HepG2 (cell line): ENCODE data around the gene EIF5A. TPM values are rescaled to one million over a fixed set of nuclear protein-coding genes. Genes with fewer than 3 reads are reported as not detected.
A peak's percentile ranks its signal among the peaks of the same experiment; 100 is the strongest.

Source experiments
- ATAC-seq: fragments of 200-7000 bp; cut with Tn5 transposase; 3 replicates; pipeline ENCODE4 v1.9.1; 2020; ENCODE audit warnings: mild to moderate bottlenecking, moderate library complexity
- BruUV-seq: library from RNA; stranded (reverse); fragments of 400-500 nt; replicated peaks from 2 replicates; lab custom pipeline; 2021; lab: Mats Ljungman, UMichigan
- CTCF ChIA-PET: fragments of 300-600 bp; formaldehyde crosslinking; extraction: SDS; loops from one replicate; lab custom pipeline; 2021; ENCODE audit warnings: low total read pairs, inconsistent platforms, low intra/inter-chr PET ratio; lab: Yijun Ruan, JAX
- POLR2A ChIA-PET: fragments of 350-600 bp; sonication (Branson Sonifier 250); formaldehyde crosslinking; loops from one replicate; lab custom pipeline; 2020; ENCODE audit warnings: antibody characterized with exemption, inconsistent platforms; lab: Yijun Ruan, JAX
- DNase-seq: peaks from one replicate; pipeline ENCODE4 v3.0.0-alpha.2; 2015; ENCODE audit warnings: low spot score
- FAIRE-seq: peaks from 3 replicates; lab custom pipeline; 2011; peaks lifted over from hg19 to GRCh38; lab: Jason Lieb, UNC
- H2AFZ ChIP-seq: one replicate; pipeline ENCODE4 v1.6.1; 2011; ENCODE audit warnings: low read length, inconsistent platforms
- H3K27ac ChIP-seq: fragments of 300-600 bp; 3 replicates; pipeline ENCODE4 v1.8.0; 2011; ENCODE audit warnings: mixed run types, mild to moderate bottlenecking, mixed read lengths, low read length, inconsistent platforms; ENCODE audit not compliant: insufficient read depth; ENCODE audit errors: extremely low read length
- H3K27me3 ChIP-seq, 2 experiments: fragments of 200-600 bp in 1 of 2; 2 replicates in 1 of 2; 3 replicates in 1 of 2; pipeline versions ENCODE4 v1.6.0 to v1.8.0; 2011; ENCODE audit warnings: low read length in 2 of 2, mild to moderate bottlenecking in 2 of 2, moderate library complexity in 2 of 2, inconsistent platforms in 1 of 2; ENCODE audit not compliant: insufficient read depth in 2 of 2, control insufficient read depth in 1 of 2
- H3K36me3 ChIP-seq, 2 experiments: fragments of 200-600 bp in 1 of 2; replicated peaks in 1 of 2; 2 replicates in 1 of 2; 3 replicates in 1 of 2; pipeline versions ENCODE4 v1.5.1 to v1.8.0; 2011; ENCODE audit warnings: low read length in 2 of 2, inconsistent platforms in 1 of 2; ENCODE audit not compliant: insufficient read depth in 2 of 2, control insufficient read depth in 1 of 2
- H3K4me1 ChIP-seq: 2 replicates; pipeline ENCODE4 v1.5.1; 2012; ENCODE audit warnings: low read length, inconsistent platforms; ENCODE audit not compliant: insufficient read depth
- H3K4me2 ChIP-seq: 2 replicates; pipeline ENCODE4 v1.6.0; 2011; ENCODE audit warnings: low read depth, low read length, inconsistent platforms
- H3K4me3 ChIP-seq, 3 experiments: fragments of 200-600 bp in 1 of 3; sonication (generic), shearing (Covaris generic) in 1 of 3; replicated peaks in 1 of 3; 2 replicates each; pipeline ENCODE4 v1.5.1; 2011 to 2016; ENCODE audit warnings: low read length in 3 of 3, inconsistent platforms in 2 of 3, low read depth in 2 of 3, mild to moderate bottlenecking in 2 of 3, control low read depth in 1 of 3, mixed read lengths in 1 of 3; ENCODE audit not compliant: insufficient read depth in 1 of 3
- H3K79me2 ChIP-seq: one replicate; pipeline ENCODE4 v1.6.1; 2011; ENCODE audit warnings: low read length, inconsistent platforms; ENCODE audit not compliant: insufficient read depth
- H3K9ac ChIP-seq: 2 replicates; pipeline ENCODE4 v1.6.0; 2011; ENCODE audit warnings: mild to moderate bottlenecking, low read depth, low read length, inconsistent platforms; ENCODE audit not compliant: insufficient read depth
- H3K9me3 ChIP-seq: 2 replicates; pipeline ENCODE4 v1.5.1; 2012; ENCODE audit warnings: mild to moderate bottlenecking, low read length
- H4K20me1 ChIP-seq: 2 replicates; pipeline ENCODE4 v1.6.0; 2011; ENCODE audit warnings: inconsistent platforms, mild to moderate bottlenecking, low read length, moderate library complexity; ENCODE audit not compliant: insufficient read depth
- AGO1 ChIP-seq: fragments of 200-400 bp; formaldehyde crosslinking; IDR thresholded peaks from 2 replicates; pipeline ENCODE4 v1.6.1; 2017; ENCODE audit warnings: mild to moderate bottlenecking, low read depth, low read length, moderate library complexity; ENCODE audit not compliant: poor library complexity, severe bottlenecking
- ATAD3A ChIP-seq: sonication (generic); formaldehyde crosslinking; IDR thresholded peaks from 2 replicates; pipeline ENCODE4 v1.4.0; 2020; ENCODE audit warnings: missing genetic modification reagents
- CENPT ChIP-seq: sonication (generic); formaldehyde crosslinking; IDR thresholded peaks from 2 replicates; pipeline ENCODE4 v1.8.0; 2022; ENCODE audit warnings: low read depth, mild to moderate bottlenecking, moderate library complexity, missing genetic modification reagents
- EEA1 ChIP-seq: sonication (generic); formaldehyde crosslinking; IDR thresholded peaks from 2 replicates; pipeline ENCODE4 v1.5.1; 2020; ENCODE audit warnings: mild to moderate bottlenecking, missing genetic modification reagents, borderline replicate concordance
- FOSL1 ChIP-seq: sonication (generic); formaldehyde crosslinking; IDR thresholded peaks from 2 replicates; pipeline ENCODE4 v1.9.0; 2021; ENCODE audit warnings: missing genetic modification reagents, borderline replicate concordance
- GATAD1 ChIP-seq: IDR thresholded peaks from 2 replicates; pipeline ENCODE4 v1.6.1; 2016; ENCODE audit warnings: missing genetic modification reagents, missing compliant biosample characterization
- KDM3A ChIP-seq: IDR thresholded peaks from 2 replicates; pipeline ENCODE4 v1.6.1; 2018; ENCODE audit warnings: low read depth, missing compliant biosample characterization
- KDM5B ChIP-seq: sonication (generic); formaldehyde crosslinking; IDR thresholded peaks from 2 replicates; pipeline ENCODE4 v1.4.0; 2020; ENCODE audit warnings: missing genetic modification reagents, mild to moderate bottlenecking, borderline replicate concordance
- MEIS2 ChIP-seq: sonication (generic); formaldehyde crosslinking; IDR thresholded peaks from 2 replicates; pipeline ENCODE4 v1.9.0; 2021; ENCODE audit warnings: mild to moderate bottlenecking, missing genetic modification reagents
- MTF1 ChIP-seq: sonication (generic); formaldehyde crosslinking; IDR thresholded peaks from 2 replicates; pipeline ENCODE4 v1.5.0; 2020; ENCODE audit warnings: missing genetic modification reagents
- NAIF1 ChIP-seq: sonication (generic); formaldehyde crosslinking; IDR thresholded peaks from 2 replicates; pipeline ENCODE4 v1.5.0; 2020; ENCODE audit warnings: mild to moderate bottlenecking, missing genetic modification reagents, borderline replicate concordance
- ZC3H4 ChIP-seq: sonication (generic); formaldehyde crosslinking; IDR thresholded peaks from 2 replicates; pipeline ENCODE4 v1.4.0; 2020; ENCODE audit warnings: missing genetic modification reagents, borderline replicate concordance
- ZNF33B ChIP-seq: sonication (generic); formaldehyde crosslinking; IDR thresholded peaks from 2 replicates; pipeline ENCODE4 v1.5.1; 2020; ENCODE audit warnings: mild to moderate bottlenecking, missing genetic modification reagents
- ZNF44 ChIP-seq: sonication (generic); formaldehyde crosslinking; IDR thresholded peaks from 2 replicates; pipeline ENCODE4 v1.5.1; 2020; ENCODE audit warnings: mild to moderate bottlenecking, missing genetic modification reagents
- ZNF501 ChIP-seq: sonication (generic); formaldehyde crosslinking; IDR thresholded peaks from 2 replicates; pipeline ENCODE4 v1.5.1; 2020; ENCODE audit warnings: mild to moderate bottlenecking, moderate library complexity, missing genetic modification reagents
- ZNF773 ChIP-seq: sonication (generic); formaldehyde crosslinking; IDR thresholded peaks from 2 replicates; pipeline ENCODE4 v1.4.0; 2020; ENCODE audit warnings: missing genetic modification reagents, borderline replicate concordance
- ZSCAN22 ChIP-seq: sonication (generic); formaldehyde crosslinking; IDR thresholded peaks from 2 replicates; pipeline ENCODE4 v1.4.0; 2020; ENCODE audit warnings: mild to moderate bottlenecking, missing genetic modification reagents
- WGBS: methylation state at CpG from one replicate; pipeline ENCODE4 v1.1.6; 2017; ENCODE audit warnings: low lambda C conversion rate; 5-methylcytosine and 5-hydroxymethylcytosine counted together
- in situ Hi-C: cut with HindIII; loops from 2 replicates; pipeline ENCODE4 v1.10.0; 2017; ENCODE audit warnings: low pct_unique_long_range_greater_than_20kb; ENCODE audit not compliant: extremely low pct_ligation_motif_present
- intact Hi-C: fragments of 100-400 bp; cut with micrococcal nuclease; formaldehyde crosslinking; loops from one replicate; pipeline ENCODE4 v1.10.0; 2022; ENCODE audit not compliant: unreplicated experiment
- polyA plus RNA-seq, 8 experiments: library from polyadenylated mRNA; depleted of rRNA in 3 of 8; stranded (reverse) in 7 of 8; unstranded in 1 of 8; fragments of >200 nt; fragmentation: Illumina TruSeq in 4 of 8; extraction: Trizol in 4 of 8; gene quantifications; 2 replicates each; pipeline versions ENCODE4 v1.2.1 to v1.2.3, GENCODE V29; 2011 to 2016; ENCODE audit warnings: low read depth in 4 of 8, missing spikeins in 1 of 8, mixed read lengths in 1 of 8; ENCODE audit not compliant: insufficient read depth in 1 of 8
- total RNA-seq, 5 experiments: library from RNA; depleted of rRNA; stranded (reverse); fragments of >200 nt; fragmentation: Illumina TruSeq; extraction: Trizol; gene quantifications; 2 replicates each; pipeline ENCODE4 v1.2.3, GENCODE V29; 2016; ENCODE audit warnings: low read depth in 1 of 5
- TF ChIP-seq, protein P1 (sequence below): IDR thresholded peaks from 2 replicates; pipeline ENCODE4 v1.6.1; 2012; ENCODE audit warnings: low read length, improper control_type of control experiment
- TF ChIP-seq, protein P2 (sequence below): sonication (generic); formaldehyde crosslinking; IDR thresholded peaks from 2 replicates; pipeline ENCODE4 v1.5.1; 2020; ENCODE audit warnings: mild to moderate bottlenecking, missing genetic modification reagents, moderate library complexity
- TF ChIP-seq, protein P3 (sequence below): sonication (generic); formaldehyde crosslinking; IDR thresholded peaks from 2 replicates; pipeline ENCODE4 v1.5.0; 2020; ENCODE audit warnings: mild to moderate bottlenecking, missing genetic modification reagents, borderline replicate concordance

Gene EIF5A
- total and polyA plus RNA-seq, 2 of the 13 experiments (the other 11 are each of a cell fraction or from before 2014, with no cell fraction given) = 319 to 337 TPM

DNA sequence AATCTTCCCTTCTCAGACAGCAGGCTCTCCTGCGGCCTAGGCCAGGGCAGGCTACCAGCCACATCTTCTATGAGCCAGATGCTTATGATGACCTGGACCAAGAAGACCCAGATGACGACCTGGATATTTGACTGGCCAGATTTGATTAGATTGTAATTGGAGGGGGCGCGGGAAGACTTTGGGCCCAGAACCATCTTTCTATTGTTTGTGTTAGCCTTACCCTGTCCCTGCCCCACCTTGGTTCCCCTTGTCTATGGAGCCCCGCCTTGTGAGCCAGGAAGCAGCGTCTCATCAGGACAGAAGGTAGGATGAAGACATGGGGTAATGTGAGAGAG is 47.9 kb upstream of the EIF5A start:
- DNase-seq = no peak
- H3K79me2 ChIP-seq = peaks cover 2% of the 10 kb centered on the region
- H3K9me3 ChIP-seq = no peaks in the 10 kb centered on the region
- H3K4me3 ChIP-seq = peak overlapping the region in 1 of 3 experiments; percentile 50; a peak in 2 of 6 replicates
- intact Hi-C loops = no loop called here
- ChIA-PET POLR2A (interaction anchor here (0.6 to 3.5 kb wide), 9 partner anchors 18 to 368 kb away, joined by 3 to 35 read pairs (median 5); partner anchors contain the start of genes DVL2, GABARAP, NEURL4 and PHF23), CTCF (no interaction called here)
- no peak overlapping the region for H2AFZ ChIP-seq
- peaks cover 53% of the 10 kb centered on the region for H3K4me1 ChIP-seq
- peak overlapping the region; percentile 70 for H3K27ac ChIP-seq
- FAIRE-seq = no peak
- no peak for ATAC-seq
- H3K36me3 ChIP-seq = peaks cover 4 to 9% of the 10 kb centered on the region in 2 experiments; a peak in 4 of 5 replicates
- in situ Hi-C loops = no loop called here
- H3K27me3 ChIP-seq = no peaks in the 10 kb centered on the region
- no peaks in the 10 kb centered on the region for H4K20me1 ChIP-seq
- H3K4me2 ChIP-seq = peak overlapping the region; percentile 77
- H3K9ac ChIP-seq = peak overlapping the region; percentile 43; the same call in 1 of the 2 replicates
- no TSS peak for BruUV-seq
- WGBS = 91% methylated on average over 5 of the region's 6 CpGs
- TF ChIP-seq FOSL1 (no peak), ZNF33B (CRISPR knock-in tag) (no peak), ZC3H4 (CRISPR knock-in tag) (0 out of 2 replicates have a peak, but pooled peaks have one; percentile 17), KDM5B (CRISPR knock-in tag) (0 out of 2 replicates have a peak, but pooled peaks have one; percentile 4), EEA1 (CRISPR knock-in tag) (no peak), ATAD3A (CRISPR knock-in tag) (no peak), GATAD1 (no peak), CENPT (CRISPR knock-in tag) (no peak), AGO1 (no peak), MTF1 (CRISPR knock-in tag) (no peak), ZNF773 (CRISPR knock-in tag) (no peak), MEIS2 (CRISPR knock-in tag) (no peak), ZNF44 (CRISPR knock-in tag) (0 out of 2 replicates have a peak, but pooled peaks have one; percentile 0), ZNF501 (CRISPR knock-in tag) (no peak), NAIF1 (CRISPR knock-in tag) (no peak), ZSCAN22 (CRISPR knock-in tag) (no peak), KDM3A (no peak)
- TF ChIP-seq, protein P1, sequence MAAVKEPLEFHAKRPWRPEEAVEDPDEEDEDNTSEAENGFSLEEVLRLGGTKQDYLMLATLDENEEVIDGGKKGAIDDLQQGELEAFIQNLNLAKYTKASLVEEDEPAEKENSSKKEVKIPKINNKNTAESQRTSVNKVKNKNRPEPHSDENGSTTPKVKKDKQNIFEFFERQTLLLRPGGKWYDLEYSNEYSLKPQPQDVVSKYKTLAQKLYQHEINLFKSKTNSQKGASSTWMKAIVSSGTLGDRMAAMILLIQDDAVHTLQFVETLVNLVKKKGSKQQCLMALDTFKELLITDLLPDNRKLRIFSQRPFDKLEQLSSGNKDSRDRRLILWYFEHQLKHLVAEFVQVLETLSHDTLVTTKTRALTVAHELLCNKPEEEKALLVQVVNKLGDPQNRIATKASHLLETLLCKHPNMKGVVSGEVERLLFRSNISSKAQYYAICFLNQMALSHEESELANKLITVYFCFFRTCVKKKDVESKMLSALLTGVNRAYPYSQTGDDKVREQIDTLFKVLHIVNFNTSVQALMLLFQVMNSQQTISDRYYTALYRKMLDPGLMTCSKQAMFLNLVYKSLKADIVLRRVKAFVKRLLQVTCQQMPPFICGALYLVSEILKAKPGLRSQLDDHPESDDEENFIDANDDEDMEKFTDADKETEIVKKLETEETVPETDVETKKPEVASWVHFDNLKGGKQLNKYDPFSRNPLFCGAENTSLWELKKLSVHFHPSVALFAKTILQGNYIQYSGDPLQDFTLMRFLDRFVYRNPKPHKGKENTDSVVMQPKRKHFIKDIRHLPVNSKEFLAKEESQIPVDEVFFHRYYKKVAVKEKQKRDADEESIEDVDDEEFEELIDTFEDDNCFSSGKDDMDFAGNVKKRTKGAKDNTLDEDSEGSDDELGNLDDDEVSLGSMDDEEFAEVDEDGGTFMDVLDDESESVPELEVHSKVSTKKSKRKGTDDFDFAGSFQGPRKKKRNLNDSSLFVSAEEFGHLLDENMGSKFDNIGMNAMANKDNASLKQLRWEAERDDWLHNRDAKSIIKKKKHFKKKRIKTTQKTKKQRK = no peak
- TF ChIP-seq, protein P2, sequence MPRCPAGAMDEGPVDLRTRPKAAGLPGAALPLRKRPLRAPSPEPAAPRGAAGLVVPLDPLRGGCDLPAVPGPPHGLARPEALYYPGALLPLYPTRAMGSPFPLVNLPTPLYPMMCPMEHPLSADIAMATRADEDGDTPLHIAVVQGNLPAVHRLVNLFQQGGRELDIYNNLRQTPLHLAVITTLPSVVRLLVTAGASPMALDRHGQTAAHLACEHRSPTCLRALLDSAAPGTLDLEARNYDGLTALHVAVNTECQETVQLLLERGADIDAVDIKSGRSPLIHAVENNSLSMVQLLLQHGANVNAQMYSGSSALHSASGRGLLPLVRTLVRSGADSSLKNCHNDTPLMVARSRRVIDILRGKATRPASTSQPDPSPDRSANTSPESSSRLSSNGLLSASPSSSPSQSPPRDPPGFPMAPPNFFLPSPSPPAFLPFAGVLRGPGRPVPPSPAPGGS (CRISPR knock-in tag) = peak; percentile 12; the same call in 1 of the 2 replicates
- TF ChIP-seq, protein P3, sequence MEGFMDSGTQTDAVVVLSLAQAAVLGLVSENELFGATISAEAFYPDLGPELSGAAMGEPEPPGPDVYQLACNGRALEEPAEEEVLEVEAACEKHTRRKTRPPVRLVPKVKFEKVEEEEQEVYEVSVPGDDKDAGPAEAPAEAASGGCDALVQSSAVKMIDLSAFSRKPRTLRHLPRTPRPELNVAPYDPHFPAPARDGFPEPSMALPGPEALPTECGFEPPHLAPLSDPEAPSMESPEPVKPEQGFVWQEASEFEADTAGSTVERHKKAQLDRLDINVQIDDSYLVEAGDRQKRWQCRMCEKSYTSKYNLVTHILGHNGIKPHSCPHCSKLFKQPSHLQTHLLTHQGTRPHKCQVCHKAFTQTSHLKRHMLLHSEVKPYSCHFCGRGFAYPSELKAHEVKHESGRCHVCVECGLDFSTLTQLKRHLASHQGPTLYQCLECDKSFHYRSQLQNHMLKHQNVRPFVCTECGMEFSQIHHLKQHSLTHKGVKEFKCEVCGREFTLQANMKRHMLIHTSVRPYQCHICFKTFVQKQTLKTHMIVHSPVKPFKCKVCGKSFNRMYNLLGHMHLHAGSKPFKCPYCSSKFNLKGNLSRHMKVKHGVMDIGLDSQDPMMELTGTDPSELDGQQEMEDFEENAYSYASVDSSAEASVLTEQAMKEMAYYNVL (CRISPR knock-in tag) = no peak
